Islet precursor cell (in vitro differentiated cells): ENCODE measurements around the gene TRPM4.
"Not testable (repeated sequence)": the region's sequence is repeated elsewhere in the genome, so short reads cannot be mapped to it uniquely, and the experiment has no call there.

Source experiments
- DNase-seq: peaks from one replicate; pipeline ENCODE4 v3.0.0-alpha.2; 2018

The TRPM4 gene

DNA sequence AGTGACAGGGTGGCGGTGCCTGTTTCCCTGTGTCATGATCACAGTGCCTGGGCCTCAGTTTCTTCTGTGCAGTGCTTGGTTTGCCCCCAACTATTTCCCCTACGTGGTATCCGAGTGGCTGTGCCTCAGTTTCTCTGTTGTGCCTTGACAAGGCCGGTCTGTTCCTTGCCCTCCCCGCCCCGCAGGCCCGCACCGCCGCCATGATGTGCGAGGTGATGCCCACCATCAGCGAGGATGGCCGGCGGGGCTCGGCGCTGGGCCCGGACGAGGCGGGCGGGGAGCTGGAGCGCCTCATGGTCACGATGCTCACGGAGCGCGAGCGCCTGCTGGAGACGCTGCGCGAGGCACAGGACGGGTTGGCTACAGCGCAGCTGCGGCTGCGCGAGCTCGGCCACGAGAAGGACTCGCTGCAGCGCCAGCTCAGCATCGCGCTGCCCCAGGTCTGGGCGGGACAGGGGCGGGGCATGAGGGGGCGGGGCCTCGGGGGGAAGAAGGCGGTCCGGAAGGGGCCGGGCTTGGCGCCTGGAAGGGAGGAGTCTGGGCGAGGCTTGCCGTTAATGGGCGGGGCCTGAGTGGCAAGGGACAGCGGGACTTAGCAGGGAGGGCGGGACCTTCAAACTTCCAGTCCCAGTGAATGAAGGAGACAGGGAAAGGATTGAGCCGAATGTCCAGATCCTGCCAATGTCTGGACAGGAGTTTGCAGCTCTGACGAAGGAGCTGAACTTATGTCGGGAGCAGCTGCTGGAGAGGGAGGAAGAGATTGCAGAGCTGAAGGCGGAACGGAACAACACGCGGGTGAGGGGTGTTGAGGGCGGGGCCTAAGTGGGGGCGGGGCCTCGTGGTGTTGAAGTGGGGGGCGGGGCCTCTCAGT is 29.7 kb upstream of the TRPM4 start:
- DNase-seq = peak; percentile 99

- no peak for DNase-seq
These were observed 28.9 kb upstream of the TRPM4 start for GRCh38 chr19:49128545-49129237.

GRCh38 chr19:49129238-49129583 is 28.4 kb upstream of the TRPM4 start:
- DNase-seq = no peak

GRCh38 chr19:49130325-49130724 is 27.3 kb upstream of the TRPM4 start:
- DNase-seq = no peak

DNA sequence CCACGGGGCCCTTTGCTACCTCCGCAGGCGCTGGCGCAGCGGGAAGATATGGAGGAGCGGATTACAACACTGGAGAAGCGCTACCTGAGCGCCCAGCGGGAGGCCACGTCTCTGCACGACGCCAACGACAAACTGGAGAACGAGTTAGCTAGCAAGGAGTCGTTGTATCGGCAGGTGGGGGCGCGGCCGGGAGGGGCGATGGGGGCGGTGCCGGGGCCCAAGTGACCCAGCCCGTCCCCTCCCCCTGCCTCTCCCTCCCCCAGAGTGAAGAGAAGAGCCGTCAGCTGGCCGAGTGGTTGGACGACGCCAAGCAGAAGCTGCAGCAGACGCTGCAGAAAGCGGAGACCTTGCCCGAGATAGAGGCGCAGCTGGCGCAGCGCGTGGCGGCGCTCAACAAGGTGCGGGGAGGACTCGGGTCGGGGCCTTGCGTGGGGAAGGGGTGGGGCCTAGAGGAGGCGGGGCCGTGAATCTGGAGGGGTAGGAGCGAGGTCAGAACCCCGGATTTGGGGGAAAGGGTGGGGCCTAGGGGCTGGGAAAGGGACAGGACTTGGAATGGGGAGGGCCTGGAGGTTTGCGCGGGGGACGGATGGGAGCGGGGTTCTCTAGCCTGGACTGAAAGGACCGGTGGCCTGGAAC is 24.5 kb upstream of the TRPM4 start:
- DNase-seq = peak; percentile 75

DNA sequence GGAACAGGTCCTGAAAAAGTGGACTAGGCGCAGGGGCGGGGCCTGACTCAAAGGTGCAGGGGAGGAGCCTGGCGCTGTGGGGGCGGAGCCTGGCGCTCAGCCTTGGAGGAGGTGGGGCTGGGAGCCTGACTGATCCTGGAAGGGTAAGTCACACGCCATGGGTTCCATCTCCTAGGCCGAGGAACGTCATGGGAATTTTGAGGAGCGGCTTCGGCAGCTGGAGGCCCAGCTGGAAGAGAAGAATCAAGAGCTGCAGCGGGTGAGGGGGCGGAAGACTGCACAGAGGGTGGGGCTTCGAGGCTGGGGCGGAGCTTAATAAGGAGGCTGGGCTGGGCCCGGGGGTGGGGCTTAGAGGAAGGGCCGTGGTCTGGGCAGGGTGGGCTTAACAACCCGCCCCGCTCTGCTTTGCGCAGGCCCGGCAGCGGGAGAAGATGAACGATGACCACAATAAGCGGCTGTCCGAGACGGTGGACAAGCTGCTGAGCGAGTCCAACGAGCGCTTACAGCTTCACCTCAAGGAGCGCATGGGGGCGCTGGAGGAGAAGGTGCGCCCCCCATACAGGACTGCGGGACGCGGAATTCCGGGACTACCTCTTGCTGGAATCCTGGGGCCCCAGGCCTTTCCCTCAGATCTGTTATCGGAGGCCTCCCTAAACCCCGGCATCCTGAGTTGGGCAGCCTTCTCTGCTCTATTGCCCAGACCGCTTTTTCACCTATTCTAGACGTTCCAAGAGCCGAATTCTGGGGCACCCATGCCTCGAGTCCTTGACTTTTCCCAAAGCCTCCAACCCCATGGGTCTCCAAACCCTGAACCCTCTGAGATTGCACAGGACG is 23.8 kb upstream of the TRPM4 start:
- peak; percentile 85 for DNase-seq

- no peak for DNase-seq
These were observed 21.9 kb upstream of the TRPM4 start for GRCh38 chr19:49135686-49136085.

- DNase-seq = no peak
These were observed 20.8 kb upstream of the TRPM4 start for GRCh38 chr19:49136771-49137171.

DNA sequence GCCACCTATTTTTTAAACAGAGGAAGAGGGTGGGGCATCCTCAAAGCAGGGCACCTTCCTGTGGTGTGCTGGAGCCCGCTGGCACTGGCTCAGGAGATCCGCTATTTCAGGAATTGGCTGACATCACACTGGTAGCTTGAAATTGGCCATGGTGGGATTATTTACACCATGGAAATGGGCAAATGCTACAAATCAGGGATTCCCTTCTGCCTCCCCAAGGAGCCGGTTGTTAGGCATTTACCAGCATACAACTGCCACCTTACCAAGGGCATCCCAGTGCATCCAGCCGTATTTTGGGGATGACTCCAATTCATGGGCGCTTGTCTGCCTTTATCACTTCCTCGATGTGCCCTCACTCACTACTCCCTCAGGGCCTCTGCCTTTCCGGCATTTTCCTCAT is 16.6 kb upstream of the TRPM4 start:
- DNase-seq = no peak

DNA sequence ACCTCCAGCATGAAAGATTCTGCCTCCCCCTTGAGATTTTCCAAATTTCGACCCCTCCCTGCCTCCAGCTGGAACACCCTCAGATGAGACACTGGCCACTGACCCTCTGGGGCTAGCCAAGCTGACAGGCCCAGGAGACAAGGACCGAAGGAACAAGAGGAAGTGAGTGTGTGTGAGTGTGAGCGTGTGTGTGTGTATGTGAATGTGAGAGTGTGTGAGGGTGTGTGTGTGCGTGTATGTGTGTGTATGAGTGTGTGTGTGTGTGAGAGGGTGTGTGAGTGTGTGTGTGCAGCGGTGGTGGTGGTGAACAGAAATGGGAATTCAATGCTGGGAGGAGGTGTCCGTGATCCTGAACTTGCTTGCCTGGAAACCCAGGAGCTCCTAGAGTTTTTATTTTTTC is 16.2 kb upstream of the TRPM4 start:
- DNase-seq = no peak

DNA sequence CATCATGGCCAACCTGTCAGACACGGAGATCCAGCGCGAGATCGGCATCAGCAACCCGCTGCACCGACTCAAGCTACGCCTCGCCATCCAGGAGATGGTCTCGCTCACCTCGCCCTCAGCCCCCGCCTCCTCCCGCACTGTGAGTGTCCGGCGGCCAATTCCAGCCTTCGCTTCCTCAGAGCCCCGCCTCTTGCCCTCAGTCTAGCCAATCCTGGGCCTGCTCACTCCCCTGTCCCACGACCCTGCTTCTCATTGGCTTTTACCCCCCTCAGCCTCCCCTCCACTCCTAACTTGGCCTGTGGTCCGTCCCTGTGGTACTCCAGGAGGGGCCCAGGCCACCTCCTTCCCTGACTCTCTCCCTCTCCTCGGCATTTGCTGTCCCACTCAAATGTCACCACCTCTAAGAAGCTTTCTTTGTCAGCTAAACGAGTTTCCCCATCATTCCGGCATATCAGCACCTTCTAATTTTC is 14.7 kb upstream of the TRPM4 start:
- DNase-seq = peak; percentile 98

- peak; percentile 96 for DNase-seq
These were observed 11.8 kb upstream of the TRPM4 start for GRCh38 chr19:49145573-49146407.

GRCh38 chr19:49146408-49146770 is 11.2 kb upstream of the TRPM4 start:
- DNase-seq = not testable (repeated sequence)

DNA sequence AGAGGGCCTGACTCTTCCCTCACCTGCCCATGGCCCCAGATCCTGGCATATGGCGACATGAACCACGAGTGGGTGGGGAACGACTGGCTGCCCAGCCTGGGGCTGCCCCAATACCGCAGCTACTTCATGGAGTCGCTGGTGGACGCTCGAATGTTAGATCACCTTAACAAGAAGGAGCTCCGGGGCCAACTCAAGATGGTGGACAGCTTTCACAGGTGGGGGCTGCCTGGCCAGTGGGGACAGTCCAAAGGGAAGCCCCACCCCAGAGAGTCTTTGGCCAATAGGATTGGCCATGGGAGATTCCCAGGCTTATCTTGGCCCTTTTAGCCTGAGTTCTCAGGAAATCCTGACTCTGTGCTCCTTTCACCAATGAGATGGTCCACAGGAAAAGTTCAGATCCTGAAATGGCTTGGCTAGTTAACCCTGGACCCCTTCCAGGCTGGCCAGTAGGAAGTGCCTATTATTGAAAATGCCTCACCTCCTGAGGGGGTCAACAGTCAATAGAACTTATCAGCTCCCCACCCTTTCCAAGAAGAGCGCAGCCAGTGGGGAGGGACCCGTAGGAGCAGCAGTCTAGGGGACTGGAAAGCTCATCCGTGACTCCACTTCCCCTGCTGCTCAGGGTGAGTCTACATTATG is 9.4 kb upstream of the TRPM4 start:
- no peak for DNase-seq

- peak; percentile 100 for DNase-seq
These were observed 8.6 kb upstream of the TRPM4 start for GRCh38 chr19:49148784-49149651.

- DNase-seq = peak; percentile 85
These were observed 7.9 kb upstream of the TRPM4 start for GRCh38 chr19:49149652-49150105.

DNA sequence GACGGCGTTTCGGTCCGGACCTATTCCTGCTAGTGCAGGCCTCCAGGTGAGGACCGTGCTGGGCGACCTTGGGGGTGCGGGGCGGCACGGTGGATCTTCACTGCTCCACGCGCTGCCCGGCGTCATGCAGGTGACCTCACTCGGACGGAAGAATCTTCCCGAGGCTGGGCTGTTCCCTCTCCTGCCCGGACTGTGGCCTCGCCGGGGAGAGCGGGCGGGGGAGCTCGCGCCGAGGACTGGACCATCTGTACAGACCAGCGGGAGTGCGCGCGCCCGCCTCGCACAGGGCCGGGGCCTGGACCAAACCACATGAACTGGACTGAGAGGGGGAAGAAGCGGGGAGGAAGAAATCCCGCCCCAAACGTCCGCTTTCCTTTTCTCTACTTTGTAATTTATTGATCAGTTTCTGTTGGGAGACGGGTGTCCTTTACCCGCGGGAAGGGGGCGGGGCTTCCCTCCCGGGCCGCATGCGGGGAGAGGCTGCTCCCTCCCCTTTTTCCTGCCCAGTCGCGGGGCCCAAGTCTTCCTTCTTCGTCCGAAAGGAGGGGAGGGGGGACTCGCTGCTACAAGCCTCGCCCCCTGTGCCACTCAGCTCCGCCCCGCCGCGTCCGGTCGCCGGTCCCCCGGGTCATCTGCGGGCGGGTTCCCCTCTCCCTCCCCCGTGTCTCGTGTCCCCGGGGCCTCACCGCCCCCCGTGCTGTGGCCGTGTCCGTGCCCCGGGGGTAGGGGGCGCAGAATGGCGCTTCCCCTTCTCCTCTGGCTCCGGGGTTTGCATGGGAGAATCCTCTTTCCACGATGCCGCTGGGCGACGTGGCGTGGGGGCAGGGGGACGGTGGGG is 7.3 kb upstream of the TRPM4 start:
- peak; percentile 94 for DNase-seq

- no peak for DNase-seq
These were observed 6.7 kb upstream of the TRPM4 start for GRCh38 chr19:49150944-49151243.

DNA sequence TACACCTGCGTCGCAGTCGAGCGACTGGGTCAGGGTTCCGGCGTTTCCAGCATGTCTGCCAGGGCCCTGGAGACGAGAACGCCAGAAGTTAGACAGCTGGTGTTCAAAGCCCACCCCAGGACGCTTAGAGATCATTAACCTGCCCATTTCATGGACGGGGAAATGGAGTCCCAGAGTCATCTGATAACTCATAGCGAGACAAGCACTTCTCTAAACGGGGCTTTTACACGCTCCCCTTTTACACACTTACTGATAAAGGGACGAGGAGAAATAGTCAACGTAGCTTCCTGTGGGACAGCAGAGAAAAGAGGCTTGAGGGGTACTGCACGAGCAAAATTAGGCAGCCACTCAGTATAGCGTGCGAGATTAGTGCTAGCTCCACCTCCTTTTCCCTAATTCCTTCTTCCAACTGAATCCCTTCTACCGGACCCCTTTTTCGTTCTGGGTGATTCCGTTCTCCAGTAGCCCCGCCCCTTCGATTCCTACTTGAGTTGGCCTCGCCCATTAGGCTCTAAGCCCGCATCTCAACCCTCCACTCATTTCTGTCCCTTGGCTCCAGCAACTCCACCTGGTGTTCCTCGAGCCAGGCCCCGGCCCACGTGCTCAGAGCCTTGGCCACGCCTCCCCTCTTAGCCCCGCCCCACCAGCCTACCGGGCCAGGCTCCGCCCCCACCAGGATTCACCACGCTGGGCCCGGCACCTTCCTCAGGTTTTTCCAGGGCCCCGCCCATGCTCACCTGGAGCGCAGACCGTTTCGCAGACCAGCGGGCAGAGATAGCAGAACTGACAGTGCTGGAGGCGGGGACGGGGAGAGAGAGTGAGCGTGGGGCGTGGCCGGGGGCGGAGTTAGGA is 6.1 kb upstream of the TRPM4 start:
- peak; percentile 91 for DNase-seq
